ENCODE measurements around the gene C1QTNF1. TPM values are rescaled to one million over a fixed set of nuclear protein-coding genes. Genes with fewer than 3 reads are reported as not detected.
"Not testable (repeated sequence)": the region's sequence is repeated elsewhere in the genome, so short reads cannot be mapped to it uniquely, and the experiment has no call there.

C1QTNF1 gene
- total RNA-seq, 1 donor from 2014 or later: not detected

GRCh38 chr17:79027925-79028491 lies 4.0 kb downstream of the C1QTNF1 start:
- DNase-seq (ENCODE audit: low spot score): no peak
- no peaks in the 10 kb centered on the region for H3K36me3 Mint-ChIP-seq (ENCODE audit: low read depth)
- intact Hi-C loops (cut with micrococcal nuclease): no loop called here
- H3K4me3 Mint-ChIP-seq (ENCODE audit: low read depth): no peak overlapping the region
- H3K27ac Mint-ChIP-seq: no peak overlapping the region
- H3K9me3 Mint-ChIP-seq: no peaks in the 10 kb centered on the region
- H3K4me1 Mint-ChIP-seq (ENCODE audit: low read depth): peaks cover 4% of the 10 kb centered on the region
- H3K27me3 Mint-ChIP-seq (ENCODE audit: low read depth): peaks cover 40% of the 10 kb centered on the region

GRCh38 chr17:79028496-79029326 lies 4.7 kb downstream of the C1QTNF1 start:
- Mint-ChIP-seq H3K4me1 (ENCODE audit: low read depth) (peaks cover 4% of the 10 kb centered on the region), H3K27me3 (ENCODE audit: low read depth) (peaks cover 33% of the 10 kb centered on the region), H3K36me3 (ENCODE audit: low read depth) (no peaks in the 10 kb centered on the region), H3K27ac (no peak overlapping the region), H3K4me3 (ENCODE audit: low read depth) (no peak overlapping the region), H3K9me3 (no peaks in the 10 kb centered on the region)
- no peak for DNase-seq (ENCODE audit: low spot score)
- intact Hi-C loops (cut with micrococcal nuclease): no loop called here

DNA sequence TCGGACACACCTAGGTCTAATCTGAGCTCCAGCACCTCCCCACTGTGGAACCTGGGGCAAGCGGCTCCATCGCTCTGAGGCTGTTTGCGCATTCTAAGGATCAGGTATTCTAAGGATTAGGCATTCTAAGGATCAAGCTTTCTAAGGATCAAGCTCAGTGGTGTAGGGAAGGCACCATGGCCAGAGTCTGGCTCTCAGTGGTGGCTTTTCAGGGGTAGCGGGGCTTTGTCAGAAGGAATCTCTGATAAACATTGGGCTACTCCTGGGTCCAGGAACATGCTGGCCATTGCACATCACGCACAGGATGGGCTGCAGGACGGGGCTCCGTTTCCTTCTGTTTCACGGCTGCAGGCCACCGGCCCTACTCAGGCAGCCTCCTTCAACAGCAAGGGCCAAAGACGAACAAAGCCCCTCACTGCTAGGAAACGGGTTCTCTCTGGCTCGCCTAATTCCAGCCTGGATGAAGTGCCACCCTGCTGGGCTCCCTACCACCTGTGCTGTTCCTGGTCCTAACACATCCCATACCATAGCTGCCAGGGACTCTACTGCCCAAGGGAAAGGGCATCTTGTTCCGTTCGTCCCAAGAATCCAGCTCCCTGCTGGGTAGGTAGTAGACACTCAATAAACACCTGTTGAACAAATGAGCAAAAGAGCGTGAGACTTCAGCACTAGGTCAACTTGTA lies 5.5 kb downstream of the C1QTNF1 start:
- peaks cover 29% of the 10 kb centered on the region for H3K27me3 Mint-ChIP-seq (ENCODE audit: low read depth)

GRCh38 chr17:79030636-79031035 lies 6.7 kb downstream of the C1QTNF1 start:
- H3K4me1 Mint-ChIP-seq (ENCODE audit: low read depth); H3K4me3 Mint-ChIP-seq (ENCODE audit: low read depth); H3K9me3 Mint-ChIP-seq; intact Hi-C loops (cut with micrococcal nuclease); DNase-seq (ENCODE audit: low spot score); H3K36me3 Mint-ChIP-seq (ENCODE audit: low read depth); H3K27ac Mint-ChIP-seq: not testable (repeated sequence)
- H3K27me3 Mint-ChIP-seq (ENCODE audit: low read depth): peaks cover 20% of the 10 kb centered on the region

More for the DNA sequence above, 5.5 kb downstream of the C1QTNF1 start:
- intact Hi-C loops (cut with micrococcal nuclease): no loop called here
- Mint-ChIP-seq H3K9me3 (no peaks in the 10 kb centered on the region), H3K36me3 (ENCODE audit: low read depth) (no peaks in the 10 kb centered on the region), H3K4me3 (ENCODE audit: low read depth) (no peak overlapping the region), H3K27ac (no peak overlapping the region), H3K4me1 (ENCODE audit: low read depth) (peaks cover 2% of the 10 kb centered on the region)
- DNase-seq (ENCODE audit: low spot score): no peak

DNA sequence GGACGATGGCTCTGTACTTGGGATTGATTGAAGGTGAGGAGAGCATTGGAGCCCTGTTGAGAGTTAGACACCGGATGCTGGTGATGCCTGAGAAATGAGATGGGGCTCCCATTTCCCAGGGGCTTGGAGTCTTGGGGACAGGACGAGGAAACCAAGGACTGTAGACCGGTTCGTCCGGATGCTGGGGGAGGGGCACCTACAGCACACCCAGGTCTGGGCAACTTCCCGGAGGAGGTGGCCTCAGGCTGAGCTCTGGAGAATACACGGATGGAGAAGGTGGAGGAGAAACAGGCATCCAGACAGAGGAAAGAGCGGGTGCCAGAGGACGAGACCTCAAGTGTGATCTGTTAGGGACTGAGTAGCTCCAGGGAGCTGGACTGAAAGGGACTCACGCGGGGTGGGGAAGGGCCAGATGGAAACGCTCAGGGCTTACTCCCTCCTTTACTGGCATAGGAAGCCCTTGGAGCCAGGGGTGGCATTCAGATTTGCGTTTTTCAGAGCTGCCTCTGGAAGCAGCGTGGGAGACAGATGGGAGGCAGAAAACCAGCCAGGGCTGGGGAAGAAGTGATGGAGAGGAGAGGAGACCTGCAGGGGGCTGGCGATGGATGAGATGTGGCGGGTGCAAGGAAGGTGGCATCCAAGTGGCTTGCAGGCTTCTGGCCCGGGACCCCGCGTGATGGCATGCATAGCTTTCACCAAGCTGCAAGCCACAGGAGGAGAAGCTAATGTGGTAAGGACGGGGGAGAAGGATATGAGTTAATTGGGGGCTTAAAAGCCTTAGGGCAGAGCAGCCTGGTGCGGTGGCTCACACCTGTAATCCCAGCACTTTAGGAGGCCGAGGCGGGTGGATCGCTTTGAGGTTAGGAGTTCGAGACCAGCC lies 8.3 kb downstream of the C1QTNF1 start:
- no peak overlapping the region for H3K4me3 Mint-ChIP-seq (ENCODE audit: low read depth)
- H3K9me3 Mint-ChIP-seq: no peaks in the 10 kb centered on the region
- DNase-seq (ENCODE audit: low spot score): no peak
- H3K36me3 Mint-ChIP-seq (ENCODE audit: low read depth): no peaks in the 10 kb centered on the region
- H3K27me3 Mint-ChIP-seq (ENCODE audit: low read depth): peaks cover 11% of the 10 kb centered on the region
- intact Hi-C loops (cut with micrococcal nuclease): no loop called here
- H3K27ac Mint-ChIP-seq: no peak overlapping the region
- H3K4me1 Mint-ChIP-seq (ENCODE audit: low read depth): no peaks in the 10 kb centered on the region

- DNase-seq (ENCODE audit: low spot score): no peak
- no peaks in the 10 kb centered on the region for H3K36me3 Mint-ChIP-seq (ENCODE audit: low read depth)
- intact Hi-C loops (cut with micrococcal nuclease): no loop called here
- H3K4me1 Mint-ChIP-seq (ENCODE audit: low read depth): no peaks in the 10 kb centered on the region
- H3K27ac Mint-ChIP-seq: no peak overlapping the region
- no peaks in the 10 kb centered on the region for H3K9me3 Mint-ChIP-seq
- H3K4me3 Mint-ChIP-seq (ENCODE audit: low read depth): no peak overlapping the region
- H3K27me3 Mint-ChIP-seq (ENCODE audit: low read depth): peaks cover 6% of the 10 kb centered on the region
Observed at GRCh38 chr17:79033046-79033616, 9.2 kb downstream of the C1QTNF1 start.

DNA sequence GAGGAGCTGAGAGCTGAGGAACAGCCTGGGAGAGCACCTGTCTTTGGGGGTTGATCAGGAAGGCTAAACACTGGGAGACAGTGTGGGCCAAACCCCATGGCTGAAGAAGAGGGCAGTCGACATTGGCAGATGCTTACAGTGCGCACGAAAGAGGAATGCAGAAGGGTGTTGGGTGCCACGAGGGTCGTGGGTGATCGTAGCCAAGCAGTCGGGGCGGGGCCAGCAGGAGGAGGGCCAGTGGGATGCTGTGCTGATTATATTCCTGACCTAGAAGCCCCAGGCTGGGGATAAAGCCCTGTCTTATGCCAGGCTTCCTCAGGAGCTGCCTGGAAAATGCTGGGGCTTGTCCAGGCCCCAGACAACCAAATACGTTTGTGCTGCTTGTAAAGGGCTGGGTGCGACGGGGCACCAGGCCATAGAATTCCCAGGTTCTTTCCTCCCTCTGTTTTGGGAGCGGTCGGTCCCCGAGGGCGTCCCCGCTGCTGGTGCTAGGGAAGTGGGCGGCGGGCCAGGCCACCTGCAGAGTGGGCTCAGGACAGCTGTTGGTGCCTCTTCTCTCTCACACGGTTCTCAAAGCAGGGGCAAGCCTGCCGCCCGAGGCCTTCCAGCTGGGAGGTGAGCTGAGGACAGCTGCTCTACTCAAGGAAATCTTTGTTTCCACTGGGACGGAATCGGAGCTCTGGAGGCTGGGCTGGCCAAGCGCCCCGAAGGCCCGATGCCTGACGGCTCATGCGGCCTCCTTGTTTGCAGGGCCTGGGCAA lies 10.0 kb downstream of the C1QTNF1 start:
- no peaks in the 10 kb centered on the region for H3K9me3 Mint-ChIP-seq
- intact Hi-C loops (cut with micrococcal nuclease): no loop called here
- no peaks in the 10 kb centered on the region for H3K4me1 Mint-ChIP-seq (ENCODE audit: low read depth)
- H3K27ac Mint-ChIP-seq: no peak overlapping the region
- no peaks in the 10 kb centered on the region for H3K36me3 Mint-ChIP-seq (ENCODE audit: low read depth)
- no peak for DNase-seq (ENCODE audit: low spot score)
- no peak overlapping the region for H3K4me3 Mint-ChIP-seq (ENCODE audit: low read depth)
- peaks cover 6% of the 10 kb centered on the region for H3K27me3 Mint-ChIP-seq (ENCODE audit: low read depth)

GRCh38 chr17:79034931-79035485 lies 11.0 kb downstream of the C1QTNF1 start:
- Mint-ChIP-seq H3K4me1 (ENCODE audit: low read depth) (no peaks in the 10 kb centered on the region), H3K27me3 (ENCODE audit: low read depth) (peaks cover 5% of the 10 kb centered on the region)
- intact Hi-C loops (cut with micrococcal nuclease): no loop called here

GRCh38 chr17:79035686-79036085 lies 11.7 kb downstream of the C1QTNF1 start:
- Mint-ChIP-seq H3K4me1 (ENCODE audit: low read depth) (no peaks in the 10 kb centered on the region), H3K27me3 (ENCODE audit: low read depth) (peaks cover 5% of the 10 kb centered on the region), H3K27ac (no peak overlapping the region), H3K9me3 (no peaks in the 10 kb centered on the region), H3K4me3 (ENCODE audit: low read depth) (no peak overlapping the region), H3K36me3 (ENCODE audit: low read depth) (no peaks in the 10 kb centered on the region)
- no peak for DNase-seq (ENCODE audit: low spot score)
- intact Hi-C loops (cut with micrococcal nuclease): no loop called here

More at GRCh38 chr17:79034931-79035485, 11.0 kb downstream of the C1QTNF1 start:
- no peak for DNase-seq (ENCODE audit: low spot score)
- Mint-ChIP-seq H3K9me3 (no peaks in the 10 kb centered on the region), H3K36me3 (ENCODE audit: low read depth) (no peaks in the 10 kb centered on the region), H3K4me3 (ENCODE audit: low read depth) (no peak overlapping the region), H3K27ac (no peak overlapping the region)

DNA sequence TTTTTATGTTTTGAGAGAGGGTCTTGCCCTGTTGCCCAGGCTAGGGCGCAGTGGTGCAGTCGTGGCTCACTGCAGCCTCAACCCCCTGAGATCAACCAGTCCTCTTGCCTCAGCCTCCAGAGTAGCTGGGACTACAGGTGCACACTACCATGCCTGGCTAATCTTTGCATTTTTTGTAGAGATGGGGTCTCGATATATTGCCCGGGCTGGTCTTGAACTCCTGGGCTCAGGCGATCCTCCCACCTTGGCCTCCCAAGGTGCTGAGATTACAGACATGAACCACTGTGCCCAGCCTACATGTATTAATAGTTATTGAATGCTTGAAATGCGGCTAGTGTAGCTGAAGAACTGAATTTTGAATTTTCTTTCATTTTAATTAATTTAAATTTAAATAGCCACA lies 12.2 kb downstream of the C1QTNF1 start:
- no peak for DNase-seq (ENCODE audit: low spot score)
- Mint-ChIP-seq H3K27ac (no peak overlapping the region), H3K9me3 (no peaks in the 10 kb centered on the region), H3K36me3 (ENCODE audit: low read depth) (no peaks in the 10 kb centered on the region), H3K4me1 (ENCODE audit: low read depth) (no peaks in the 10 kb centered on the region), H3K27me3 (ENCODE audit: low read depth) (peaks cover 5% of the 10 kb centered on the region), H3K4me3 (ENCODE audit: low read depth) (no peak overlapping the region)
- intact Hi-C loops (cut with micrococcal nuclease): no loop called here

GRCh38 chr17:79036596-79036995 lies 12.6 kb downstream of the C1QTNF1 start:
- H3K36me3 Mint-ChIP-seq (ENCODE audit: low read depth): no peaks in the 10 kb centered on the region
- no peak overlapping the region for H3K27ac Mint-ChIP-seq
- no peaks in the 10 kb centered on the region for H3K4me1 Mint-ChIP-seq (ENCODE audit: low read depth)
- H3K27me3 Mint-ChIP-seq (ENCODE audit: low read depth): peaks cover 4% of the 10 kb centered on the region
- no peaks in the 10 kb centered on the region for H3K9me3 Mint-ChIP-seq
- intact Hi-C loops (cut with micrococcal nuclease): no loop called here
- DNase-seq (ENCODE audit: low spot score): no peak
- H3K4me3 Mint-ChIP-seq (ENCODE audit: low read depth): no peak overlapping the region
